Astrocyte (in vitro differentiated cells and primary cell): ENCODE data around the gene C8A.

ENCODE experiments used
- CTCF ChIP-seq: IDR thresholded peaks from 2 replicates; pipeline ENCODE4 v1.5.1; 2011; ENCODE audit warnings: low read depth, mild to moderate bottlenecking, inconsistent platforms, low read length, moderate library complexity; ENCODE audit not compliant: insufficient read depth
- EZH2 ChIP-seq: IDR thresholded peaks from 2 replicates; pipeline ENCODE4 v1.6.1; 2012; ENCODE audit warnings: mild to moderate bottlenecking, low read length, inconsistent platforms; ENCODE audit not compliant: insufficient read depth

- no peak for TF ChIP-seq CTCF
- TF ChIP-seq EZH2 = no peak
Measured at GRCh38 chr1:56855190-56855589, 593 bp downstream of the C8A start.
